ENCODE measurements around the gene AVEN.

Gene AVEN

DNA sequence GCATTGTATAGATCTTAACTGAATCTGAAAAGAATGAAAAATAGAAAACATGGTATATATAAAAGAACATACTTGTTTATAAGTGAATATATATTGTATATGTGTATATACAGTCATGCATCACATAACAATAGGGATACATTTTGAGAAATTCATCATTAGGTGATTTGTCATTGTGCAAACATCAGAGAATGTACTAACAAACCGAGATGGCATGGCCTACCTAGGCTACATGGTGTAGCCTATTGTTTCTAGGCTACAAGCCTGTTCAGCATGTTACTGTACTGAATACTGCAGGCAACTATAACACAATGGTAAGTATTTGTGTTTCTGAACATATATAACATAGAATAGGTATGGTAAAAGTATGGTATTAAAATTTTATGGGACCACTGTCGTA is 135.3 kb downstream of the AVEN start:
- peaks cover 1% of the 10 kb centered on the region for H3K4me1 ChIP-seq
- H3K36me3 ChIP-seq, result no peaks in the 10 kb centered on the region
- TF ChIP-seq, protein P1, sequence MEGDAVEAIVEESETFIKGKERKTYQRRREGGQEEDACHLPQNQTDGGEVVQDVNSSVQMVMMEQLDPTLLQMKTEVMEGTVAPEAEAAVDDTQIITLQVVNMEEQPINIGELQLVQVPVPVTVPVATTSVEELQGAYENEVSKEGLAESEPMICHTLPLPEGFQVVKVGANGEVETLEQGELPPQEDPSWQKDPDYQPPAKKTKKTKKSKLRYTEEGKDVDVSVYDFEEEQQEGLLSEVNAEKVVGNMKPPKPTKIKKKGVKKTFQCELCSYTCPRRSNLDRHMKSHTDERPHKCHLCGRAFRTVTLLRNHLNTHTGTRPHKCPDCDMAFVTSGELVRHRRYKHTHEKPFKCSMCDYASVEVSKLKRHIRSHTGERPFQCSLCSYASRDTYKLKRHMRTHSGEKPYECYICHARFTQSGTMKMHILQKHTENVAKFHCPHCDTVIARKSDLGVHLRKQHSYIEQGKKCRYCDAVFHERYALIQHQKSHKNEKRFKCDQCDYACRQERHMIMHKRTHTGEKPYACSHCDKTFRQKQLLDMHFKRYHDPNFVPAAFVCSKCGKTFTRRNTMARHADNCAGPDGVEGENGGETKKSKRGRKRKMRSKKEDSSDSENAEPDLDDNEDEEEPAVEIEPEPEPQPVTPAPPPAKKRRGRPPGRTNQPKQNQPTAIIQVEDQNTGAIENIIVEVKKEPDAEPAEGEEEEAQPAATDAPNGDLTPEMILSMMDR (IDR thresholded peaks at IDR 0.05; ENCODE audit: low read depth, low read length), result no peak
- no peaks in the 10 kb centered on the region for H3K9me3 ChIP-seq
- no peak for DNase-seq
- no peak overlapping the region for H3K4me3 ChIP-seq (ENCODE audit: low read depth, low read length)
- H3K27me3 ChIP-seq, result no peaks in the 10 kb centered on the region

DNA sequence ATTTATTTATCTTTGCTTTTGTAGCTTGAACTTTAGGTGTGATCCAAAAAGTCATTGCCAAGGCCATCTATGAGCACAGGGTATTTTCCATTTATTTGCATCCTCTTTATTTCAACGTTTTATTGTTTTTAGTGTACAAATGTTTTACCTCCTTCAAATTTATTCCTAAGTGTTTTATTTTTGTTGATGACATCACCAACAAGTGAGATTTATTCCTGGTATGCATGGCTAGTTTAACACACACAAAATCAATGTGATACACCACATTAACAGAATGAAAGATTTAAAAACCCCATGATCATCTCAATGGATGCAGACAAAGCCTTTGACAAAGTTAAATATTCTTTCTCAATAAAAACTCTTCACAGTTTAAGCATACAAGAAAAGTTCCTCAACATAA is 137.0 kb downstream of the AVEN start:
- peaks cover 7% of the 10 kb centered on the region for H3K4me1 ChIP-seq
- H3K27me3 ChIP-seq, result no peaks in the 10 kb centered on the region
- no peaks in the 10 kb centered on the region for H3K9me3 ChIP-seq
- H3K36me3 ChIP-seq, result no peaks in the 10 kb centered on the region
- H3K4me3 ChIP-seq (ENCODE audit: low read depth, low read length), result no peak overlapping the region
- no peak for DNase-seq
- TF ChIP-seq, protein P1 (IDR thresholded peaks at IDR 0.05; ENCODE audit: low read depth, low read length), result no peak

DNA sequence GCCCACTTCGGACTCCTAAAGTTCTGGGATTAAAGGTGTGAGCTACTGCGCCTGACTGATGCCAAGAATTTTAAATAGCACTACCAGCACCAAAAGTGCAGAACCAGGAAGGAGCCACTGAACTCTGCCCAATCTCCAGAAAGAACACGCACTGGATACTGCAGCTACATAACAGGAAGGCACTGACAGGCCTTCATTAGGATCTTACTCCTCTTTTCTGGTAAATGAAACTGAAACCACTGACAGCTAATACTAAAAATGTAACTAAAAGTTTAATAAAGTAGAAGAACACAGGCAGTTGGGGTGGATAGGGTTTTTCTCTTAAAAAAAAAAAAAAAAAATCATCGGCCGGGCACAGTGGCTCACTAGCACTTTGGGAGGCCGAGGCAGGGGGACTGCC is 144.8 kb downstream of the AVEN start:
- H3K9me3 ChIP-seq, result no peaks in the 10 kb centered on the region
- H3K27me3 ChIP-seq, result no peaks in the 10 kb centered on the region
- H3K4me3 ChIP-seq (ENCODE audit: low read depth, low read length), result no peak overlapping the region
- TF ChIP-seq, protein P1 (IDR thresholded peaks at IDR 0.05; ENCODE audit: low read depth, low read length), result no peak
- DNase-seq, result no peak
- H3K4me1 ChIP-seq, result peaks cover 14% of the 10 kb centered on the region
- no peaks in the 10 kb centered on the region for H3K36me3 ChIP-seq

DNA sequence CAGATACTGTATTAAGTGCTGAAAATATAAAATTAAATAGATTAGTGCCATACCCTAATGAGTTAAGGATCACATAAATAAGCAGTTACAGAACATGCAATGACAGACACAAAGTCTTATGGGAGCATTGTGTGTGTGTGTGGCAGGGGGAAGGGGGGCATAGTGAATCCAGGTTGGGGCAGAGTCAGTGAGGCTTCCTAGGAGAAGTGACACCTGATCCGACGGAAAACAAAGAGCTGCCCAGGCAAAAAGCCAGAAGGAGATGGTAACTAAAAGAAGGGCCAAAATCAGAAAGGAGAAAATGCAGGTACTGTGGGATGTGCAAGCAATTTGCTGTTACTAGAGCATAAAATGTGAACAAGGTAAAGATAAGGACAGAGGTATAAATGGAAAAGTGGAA is 150.8 kb downstream of the AVEN start:
- Histone ChIP-seq H3K9me3 (no peaks in the 10 kb centered on the region), H3K4me1 (0 out of 2 replicates have a peak, but pooled peaks cover 3% of the 10 kb centered on the region), H3K36me3 (no peaks in the 10 kb centered on the region), H3K4me3 (ENCODE audit: low read depth, low read length) (no peak overlapping the region), H3K27me3 (no peaks in the 10 kb centered on the region)
- no peak for DNase-seq
- TF ChIP-seq, protein P1 (IDR thresholded peaks at IDR 0.05; ENCODE audit: low read depth, low read length), result no peak

DNA sequence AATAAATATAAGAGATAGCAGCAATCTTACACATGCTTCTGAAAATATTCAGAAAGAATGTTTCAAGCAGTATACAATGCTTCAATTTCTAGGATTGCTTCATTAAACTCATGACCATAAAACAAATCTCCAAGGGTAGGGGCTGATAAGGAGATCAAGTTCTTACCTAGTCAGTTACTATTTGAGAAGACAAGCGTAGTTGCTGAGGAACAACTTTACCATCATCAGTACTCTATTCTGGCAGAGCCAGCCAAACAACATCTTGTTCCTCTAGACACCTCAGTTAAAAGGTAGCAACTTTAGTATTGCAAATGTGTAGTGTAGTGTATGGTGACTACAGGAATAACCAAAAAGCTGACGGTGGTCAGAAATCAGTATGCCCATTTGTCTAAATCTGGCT is 156.1 kb downstream of the AVEN start:
- Histone ChIP-seq H3K36me3 (no peaks in the 10 kb centered on the region), H3K4me1 (0 out of 2 replicates have a peak, but pooled peaks cover under 1% of the 10 kb centered on the region), H3K9me3 (no peaks in the 10 kb centered on the region), H3K4me3 (ENCODE audit: low read depth, low read length) (no peak overlapping the region), H3K27me3 (no peaks in the 10 kb centered on the region)
- TF ChIP-seq, protein P1 (IDR thresholded peaks at IDR 0.05; ENCODE audit: low read depth, low read length), result no peak
- no peak for DNase-seq

DNA sequence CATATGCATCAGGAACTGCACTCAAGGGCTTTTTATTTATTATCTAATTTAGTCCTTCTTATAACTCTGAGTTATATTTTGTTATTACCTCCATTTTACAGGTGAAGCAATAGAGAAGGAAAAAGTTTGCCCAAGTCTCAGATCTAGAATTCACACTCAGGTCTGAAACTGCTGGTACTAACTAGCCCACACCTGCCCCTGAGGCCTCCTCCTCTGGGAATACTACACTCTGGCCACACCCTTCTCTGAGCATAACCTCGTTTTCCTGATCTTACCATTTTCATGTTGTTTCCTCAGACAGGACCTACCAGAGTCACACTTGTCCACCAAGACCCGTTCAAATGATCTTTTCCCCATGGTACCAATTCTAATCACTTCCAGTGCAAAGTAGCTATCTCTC is 164.8 kb downstream of the AVEN start:
- TF ChIP-seq, protein P1 (IDR thresholded peaks at IDR 0.05; ENCODE audit: low read depth, low read length), result no peak
- Histone ChIP-seq H3K9me3 (no peaks in the 10 kb centered on the region), H3K27me3 (no peaks in the 10 kb centered on the region), H3K4me3 (ENCODE audit: low read depth, low read length) (no peak overlapping the region), H3K36me3 (no peaks in the 10 kb centered on the region), H3K4me1 (no peaks in the 10 kb centered on the region)
- no peak for DNase-seq
